ENCODE results near the gene HOOK1.

DNA sequence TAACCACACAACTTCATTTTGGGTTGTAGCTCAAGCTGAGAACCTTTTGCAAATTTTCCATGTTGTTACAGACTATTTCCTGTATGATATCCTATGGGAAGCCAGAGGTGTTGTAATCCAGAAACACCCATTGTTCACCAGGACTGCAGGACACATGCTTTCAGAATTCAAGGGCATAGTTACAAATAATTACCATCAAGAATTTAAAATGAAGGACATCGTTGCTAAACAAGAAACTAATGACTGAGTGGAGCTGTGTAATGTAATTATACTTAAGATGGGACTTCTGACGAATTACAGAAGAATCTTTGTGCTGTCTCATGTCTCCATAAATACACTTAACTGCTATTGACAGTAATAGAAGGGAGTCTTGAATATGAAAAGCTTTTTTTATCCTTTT lies 47.6 kb upstream of the HOOK1 start:
- TF ChIP-seq CTCF (IDR thresholded peaks at IDR 0.05) (no peak), POLR2A (IDR thresholded peaks at IDR 0.05) (no peak), EP300 (IDR thresholded peaks at IDR 0.05) (no peak)

Data from tibial nerve (tissue), 4 donors.